NCI-H446 (cell line): ENCODE data around the gene MRPS24.
"Not testable (repeated sequence)": the region's sequence is repeated elsewhere in the genome, so short reads cannot be mapped to it uniquely, and the experiment has no call there.

Experiments
- DNase-seq, 2 experiments: peaks; one replicate each; lab custom pipeline; 2025; lab: John Stamatoyannopoulos, UW

Gene MRPS24

GRCh38 chr7:43869006-43869866 is at the start of gene MRPS24:
Gene MRPS24 (minus strand): TSS chr7:43869517. CDS start chr7:43869495, 22 bp downstream.
- DNase-seq, result peak; percentile 90 to 97

- DNase-seq, result no peak
Observed at GRCh38 chr7:43915907-43916306, 46.6 kb upstream of the MRPS24 start.

- no peak for DNase-seq
Observed at GRCh38 chr7:43914795-43915194, 45.5 kb upstream of the MRPS24 start.

- peak in 1 of 2 experiments; percentile 48 for DNase-seq
Observed at GRCh38 chr7:43906331-43907010, 37.2 kb upstream of the MRPS24 start, which contains the start of gene URGCP. Gene URGCP (minus strand): TSS chr7:43906596. CDS start chr7:43906575, 21 bp downstream.

GRCh38 chr7:43905956-43906330 is 36.6 kb upstream of the MRPS24 start:
- DNase-seq, result peak in 1 of 2 experiments; percentile 23

GRCh38 chr7:43905209-43905946 is 36.1 kb upstream of the MRPS24 start:
- no peak for DNase-seq

- DNase-seq, result no peak
Observed at GRCh38 chr7:43904533-43905208, 35.4 kb upstream of the MRPS24 start.

GRCh38 chr7:43902542-43903054 is 33.3 kb upstream of the MRPS24 start:
- no peak for DNase-seq

GRCh38 chr7:43898571-43898970 is 29.3 kb upstream of the MRPS24 start:
- not testable (repeated sequence) for DNase-seq

- DNase-seq, result no peak
Observed at GRCh38 chr7:43895847-43896415, 26.6 kb upstream of the MRPS24 start.

- DNase-seq, result no peak
Observed at GRCh38 chr7:43891069-43891955, 22.0 kb upstream of the MRPS24 start.

GRCh38 chr7:43890468-43890867 is 21.2 kb upstream of the MRPS24 start:
- no peak for DNase-seq

- DNase-seq, result no peak
Observed at GRCh38 chr7:43888993-43889945, 20.0 kb upstream of the MRPS24 start.

- DNase-seq, result no peak
Observed at GRCh38 chr7:43884617-43885016, 15.3 kb upstream of the MRPS24 start.

- DNase-seq, result no peak
Observed at GRCh38 chr7:43884209-43884608, 14.9 kb upstream of the MRPS24 start.

- DNase-seq, result no peak
Observed at GRCh38 chr7:43880596-43880995, 11.3 kb upstream of the MRPS24 start.

GRCh38 chr7:43879477-43879876 is 10.2 kb upstream of the MRPS24 start:
- DNase-seq, result no peak

- DNase-seq, result no peak
Observed at GRCh38 chr7:43878867-43879266, 9.6 kb upstream of the MRPS24 start.
